GM12891 (cell line): Measurements from ENCODE around the gene ZNF496.
"Not testable (repeated sequence)": the region's sequence is repeated elsewhere in the genome, so short reads cannot be mapped to it uniquely, and the experiment has no call there.

Experiments used
- DNase-seq: peaks from one replicate; pipeline ENCODE4 v3.0.0; 2011; ENCODE audit warnings: low spot score; ENCODE audit not compliant: insufficient read length
- FAIRE-seq: peaks from 2 replicates; lab custom pipeline; 2011; peaks lifted over from hg19 to GRCh38; lab: Jason Lieb, UNC
- PAX5 ChIP-seq: IDR thresholded peaks from 2 replicates; pipeline ENCODE4 v1.6.1; 2011; ENCODE audit warnings: low read length, moderate library complexity, mild to moderate bottlenecking; ENCODE audit not compliant: insufficient read depth, severe bottlenecking
- POLR2A ChIP-seq: IDR thresholded peaks from 2 replicates; pipeline ENCODE4 v1.6.1; 2011; ENCODE audit warnings: low read depth, low read length, control low read depth
- POLR2AphosphoS5 ChIP-seq: IDR thresholded peaks from 2 replicates; pipeline ENCODE4 v1.6.1; 2011; ENCODE audit warnings: low read depth, low read length, control low read depth
- POU2F2 ChIP-seq: IDR thresholded peaks from 2 replicates; pipeline ENCODE4 v1.6.1; 2011; ENCODE audit warnings: low read depth, mild to moderate bottlenecking, control low read depth, low read length, moderate library complexity
- SPI1 ChIP-seq: IDR thresholded peaks from 2 replicates; pipeline ENCODE4 v1.6.1; 2011; ENCODE audit warnings: low read depth, low read length, control low read depth
- TAF1 ChIP-seq: IDR thresholded peaks from 2 replicates; pipeline ENCODE4 v1.6.1; 2011; ENCODE audit warnings: low read depth, low read length, control low read depth

Gene ZNF496

DNA sequence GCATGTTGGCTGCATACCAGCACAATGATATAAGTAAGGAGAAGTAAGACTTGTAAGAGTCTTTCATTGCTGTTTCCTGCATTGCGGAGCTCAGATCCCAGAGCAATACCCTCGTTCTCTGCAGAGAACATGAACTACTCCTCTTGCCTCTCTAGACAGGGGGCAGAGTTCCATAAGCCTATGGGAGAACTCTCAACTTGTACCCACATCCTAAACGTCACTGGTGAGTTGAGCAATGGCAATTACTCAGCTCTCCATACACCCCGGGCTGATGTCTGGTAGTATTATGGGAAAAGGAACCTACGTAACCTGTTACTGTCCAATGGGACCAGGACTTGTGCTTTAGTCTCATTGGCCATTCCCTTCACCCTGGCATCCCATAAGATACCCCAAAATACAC, 27.3 kb upstream of the ZNF496 start:
- DNase-seq (no peak), FAIRE-seq (no peak)
- TF ChIP-seq PAX5 (no peak), TAF1 (no peak), POU2F2 (no peak), POLR2AphosphoS5 (no peak), POLR2A (no peak), SPI1 (no peak)

DNA sequence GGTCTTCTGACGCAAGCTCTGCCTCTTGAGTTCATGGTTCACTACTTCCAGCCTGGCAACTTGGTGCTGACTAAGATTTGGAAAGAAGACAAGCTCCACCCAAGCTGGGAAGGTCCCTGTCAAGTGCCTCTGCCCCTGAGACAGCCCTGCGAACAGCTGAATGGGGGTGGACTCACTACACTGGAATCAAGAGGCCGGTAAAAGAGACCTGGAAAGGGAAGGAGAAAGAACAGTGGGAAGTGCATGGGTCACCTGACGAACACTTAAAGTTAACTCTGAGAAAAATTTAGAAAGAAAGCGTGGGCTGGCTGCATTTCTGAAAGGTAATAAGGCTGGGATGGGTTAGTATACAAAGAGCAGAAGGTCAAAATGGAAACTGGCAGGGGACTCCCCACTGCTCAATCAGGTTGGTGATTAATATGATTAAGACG, 26.1 kb upstream of the ZNF496 start:
- DNase-seq (no peak), FAIRE-seq (no peak)
- TF ChIP-seq PAX5, result peak; percentile 79
- no peak for TF ChIP-seq POLR2AphosphoS5
- TF ChIP-seq POLR2A, result no peak

GRCh38 chr1:247357052-247357780, 25.5 kb upstream of the ZNF496 start:
- FAIRE-seq (no peak), DNase-seq (no peak)
- TF ChIP-seq POLR2AphosphoS5 (no peak), POLR2A (no peak), POU2F2 (no peak), SPI1 (no peak), PAX5 (no peak), TAF1 (no peak)

- not testable (repeated sequence) for FAIRE-seq, DNase-seq
These were observed 23.5 kb upstream of the ZNF496 start for GRCh38 chr1:247355160-247355559.

GRCh38 chr1:247352175-247352574, 20.5 kb upstream of the ZNF496 start:
- FAIRE-seq, result no peak
- DNase-seq, result no peak
- TF ChIP-seq POU2F2 (no peak), TAF1 (no peak), POLR2AphosphoS5 (no peak), POLR2A (no peak), PAX5 (no peak), SPI1 (no peak)

GRCh38 chr1:247350587-247350986, 18.9 kb upstream of the ZNF496 start:
- DNase-seq (no peak), FAIRE-seq (no peak)
- TF ChIP-seq TAF1 (no peak), SPI1 (no peak), POU2F2 (no peak), PAX5 (no peak), POLR2A (no peak), POLR2AphosphoS5 (no peak)

GRCh38 chr1:247347477-247348222, 16.0 kb upstream of the ZNF496 start:
- DNase-seq (no peak), FAIRE-seq (no peak)
- TF ChIP-seq POLR2AphosphoS5 (no peak), SPI1 (no peak), POLR2A (no peak), PAX5 (no peak), POU2F2 (no peak), TAF1 (no peak)

DNA sequence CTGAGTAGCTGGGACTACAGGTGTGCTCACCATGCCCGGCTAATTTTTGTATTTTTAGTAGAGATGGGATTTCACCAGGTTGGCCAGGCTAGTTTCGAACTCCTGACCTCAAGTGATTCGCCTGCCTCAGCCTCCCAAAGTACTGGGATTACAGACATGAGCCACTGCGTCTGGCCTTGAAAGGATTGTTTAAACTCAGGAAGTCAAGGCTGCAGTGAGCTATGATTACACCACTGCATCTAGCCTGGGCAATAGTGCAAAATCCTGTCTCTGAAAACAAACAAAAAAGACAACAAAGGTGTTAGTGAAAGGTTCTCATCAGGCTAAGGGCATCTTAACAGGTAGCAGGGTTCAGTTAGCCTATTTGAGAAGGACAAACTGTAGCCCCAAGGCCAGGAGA, 14.2 kb upstream of the ZNF496 start:
- no peak for DNase-seq
- no peak for FAIRE-seq
- no peak for TF ChIP-seq SPI1

GRCh38 chr1:247343801-247344200, 12.1 kb upstream of the ZNF496 start:
- FAIRE-seq (no peak), DNase-seq (no peak)
- TF ChIP-seq PAX5, result no peak
- no peak for TF ChIP-seq TAF1
- no peak for TF ChIP-seq POLR2A
- TF ChIP-seq POU2F2, result no peak
- TF ChIP-seq SPI1, result no peak
- TF ChIP-seq POLR2AphosphoS5, result no peak

DNA sequence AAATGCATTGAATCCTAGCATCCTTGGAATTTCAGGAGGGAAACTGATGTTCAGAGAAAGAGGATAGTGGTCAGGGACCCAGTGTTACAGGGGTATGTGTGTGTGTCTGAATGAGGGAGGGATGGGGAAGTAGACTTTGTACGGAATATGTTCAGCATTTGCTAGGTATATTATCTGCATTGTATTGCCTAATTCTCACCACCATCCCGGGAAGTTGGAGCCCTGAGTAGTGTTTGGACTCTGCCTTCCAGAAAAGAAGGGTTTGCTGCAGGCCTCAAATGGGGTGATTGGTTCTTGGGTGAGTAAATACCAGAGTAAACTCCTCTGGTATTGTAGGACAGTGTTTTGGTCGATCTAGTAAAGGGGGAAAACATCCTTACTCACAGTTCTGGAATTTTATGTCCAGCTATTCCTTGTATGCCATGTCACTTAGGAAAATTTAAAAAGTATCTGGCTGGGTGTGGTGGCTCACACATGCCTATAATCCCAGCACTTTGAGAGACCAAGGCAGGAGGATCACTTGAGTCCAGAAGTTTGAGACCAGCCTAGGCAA, 7.1 kb upstream of the ZNF496 start:
- DNase-seq, result no peak
- no peak for TF ChIP-seq POLR2A
- no peak for TF ChIP-seq SPI1
- FAIRE-seq, result no peak
